ENCODE data around the gene B3GLCT. TPM values are rescaled to one million over a fixed set of nuclear protein-coding genes. Genes with fewer than 3 reads are reported as not detected.

The B3GLCT gene
- total RNA-seq, 1 experiment from 2014 or later, result 1.7 TPM

DNA sequence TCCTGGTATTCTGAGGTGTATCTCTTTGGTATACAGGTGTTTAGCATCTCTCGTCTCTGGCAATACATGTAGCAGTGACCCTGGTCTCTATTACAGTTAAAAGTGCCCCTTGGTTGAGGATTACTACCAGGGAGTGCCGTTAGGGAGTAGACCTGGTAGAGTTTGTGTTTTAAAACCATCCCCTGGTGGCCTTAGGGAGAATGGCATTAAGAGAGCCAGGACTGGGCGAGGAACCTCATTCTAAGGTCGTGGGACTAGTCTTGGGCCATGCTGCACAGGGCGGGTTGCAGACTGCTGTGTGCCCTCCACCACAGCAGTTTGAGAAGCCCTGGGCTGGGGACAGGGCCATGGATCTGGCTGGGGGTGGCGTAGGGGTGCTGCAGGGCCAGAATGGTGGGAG lies 35.0 kb downstream of the B3GLCT start:
- intact Hi-C loops (cut with micrococcal nuclease), result loop anchor here (5.0 kb wide), 1 partner anchor 173 kb away; no protein-coding TSS in a partner anchor
- H3K27ac Mint-ChIP-seq (ENCODE audit: low read depth, unreplicated experiment), result no peak overlapping the region
- BruUV-seq (replicated peaks), result no TSS peak

DNA sequence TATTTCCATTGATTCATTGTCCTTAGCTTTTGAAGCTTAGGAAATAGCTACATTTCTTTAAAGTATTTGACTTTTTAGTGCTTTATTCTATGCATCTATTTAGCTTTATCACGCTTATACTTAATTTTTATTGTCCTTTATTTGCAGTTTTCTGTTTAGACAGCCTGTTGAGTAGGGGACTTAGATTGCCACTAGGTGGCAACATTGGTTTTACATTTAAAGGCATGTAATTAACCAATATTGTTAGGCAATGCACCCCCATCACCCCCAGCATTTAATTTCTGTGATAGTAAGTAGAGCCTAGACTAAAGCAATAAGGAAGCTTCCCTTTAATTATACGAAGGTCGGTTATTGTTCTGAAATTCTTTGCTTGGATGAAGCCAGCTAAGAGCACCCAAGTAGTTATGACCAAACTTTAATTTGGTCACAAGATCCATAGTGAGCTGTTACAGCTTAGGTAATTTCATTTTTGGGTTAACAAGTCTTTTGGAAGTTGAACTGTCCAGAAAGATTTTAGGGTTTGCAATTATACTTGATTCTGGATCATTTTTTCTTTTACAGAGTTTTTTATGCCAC lies 36.5 kb downstream of the B3GLCT start:
- H3K9me3 Mint-ChIP-seq (ENCODE audit: unreplicated experiment), result no peaks in the 10 kb centered on the region
- intact Hi-C loops (cut with micrococcal nuclease), result loop anchor here (1.0 to 5.0 kb wide), 4 partner anchors 171 to 561 kb away; no protein-coding TSS in a partner anchor
- CTCF ChIA-PET, result interaction anchor here (0.5 to 16.7 kb wide), 61 partner anchors 8 to 899 kb away, joined by 3 to 378 read pairs (median 4); no protein-coding TSS in a partner anchor
- H3K36me3 Mint-ChIP-seq (ENCODE audit: insufficient read depth, unreplicated experiment), result no peaks in the 10 kb centered on the region
- BruUV-seq (replicated peaks), result no TSS peak
- peak; percentile 53 for DNase-seq (ENCODE audit: unreplicated experiment)
- no peak overlapping the region for H3K27ac Mint-ChIP-seq (ENCODE audit: low read depth, unreplicated experiment)
- H3K4me3 Mint-ChIP-seq (ENCODE audit: unreplicated experiment), result no peak overlapping the region
- TF ChIP-seq, protein P1, sequence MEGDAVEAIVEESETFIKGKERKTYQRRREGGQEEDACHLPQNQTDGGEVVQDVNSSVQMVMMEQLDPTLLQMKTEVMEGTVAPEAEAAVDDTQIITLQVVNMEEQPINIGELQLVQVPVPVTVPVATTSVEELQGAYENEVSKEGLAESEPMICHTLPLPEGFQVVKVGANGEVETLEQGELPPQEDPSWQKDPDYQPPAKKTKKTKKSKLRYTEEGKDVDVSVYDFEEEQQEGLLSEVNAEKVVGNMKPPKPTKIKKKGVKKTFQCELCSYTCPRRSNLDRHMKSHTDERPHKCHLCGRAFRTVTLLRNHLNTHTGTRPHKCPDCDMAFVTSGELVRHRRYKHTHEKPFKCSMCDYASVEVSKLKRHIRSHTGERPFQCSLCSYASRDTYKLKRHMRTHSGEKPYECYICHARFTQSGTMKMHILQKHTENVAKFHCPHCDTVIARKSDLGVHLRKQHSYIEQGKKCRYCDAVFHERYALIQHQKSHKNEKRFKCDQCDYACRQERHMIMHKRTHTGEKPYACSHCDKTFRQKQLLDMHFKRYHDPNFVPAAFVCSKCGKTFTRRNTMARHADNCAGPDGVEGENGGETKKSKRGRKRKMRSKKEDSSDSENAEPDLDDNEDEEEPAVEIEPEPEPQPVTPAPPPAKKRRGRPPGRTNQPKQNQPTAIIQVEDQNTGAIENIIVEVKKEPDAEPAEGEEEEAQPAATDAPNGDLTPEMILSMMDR (IDR thresholded peaks at IDR 0.05; ENCODE audit: unreplicated experiment), result peak; percentile 42
- H3K4me1 Mint-ChIP-seq (ENCODE audit: insufficient read depth, unreplicated experiment), result no peaks in the 10 kb centered on the region
- POLR2A ChIA-PET, result interaction anchor here (0.8 to 1.9 kb wide), 3 partner anchors 10 to 190 kb away, joined by 3 to 9 read pairs (median 4); no protein-coding TSS in a partner anchor
- no peaks in the 10 kb centered on the region for H3K27me3 Mint-ChIP-seq (ENCODE audit: insufficient read depth, unreplicated experiment)

More for the DNA sequence above, 35.0 kb downstream of the B3GLCT start:
- Mint-ChIP-seq H3K9me3 (ENCODE audit: unreplicated experiment) (no peaks in the 10 kb centered on the region), H3K36me3 (ENCODE audit: insufficient read depth, unreplicated experiment) (no peaks in the 10 kb centered on the region), H3K27me3 (ENCODE audit: insufficient read depth, unreplicated experiment) (no peaks in the 10 kb centered on the region), H3K4me3 (ENCODE audit: unreplicated experiment) (no peak overlapping the region), H3K4me1 (ENCODE audit: insufficient read depth, unreplicated experiment) (no peaks in the 10 kb centered on the region)
- TF ChIP-seq, protein P1 (IDR thresholded peaks at IDR 0.05; ENCODE audit: unreplicated experiment), result peak; percentile 24
- POLR2A ChIA-PET, result no interaction called here
- CTCF ChIA-PET, result interaction anchor here (0.6 to 16.7 kb wide), 11 partner anchors 13 to 308 kb away, joined by 3 to 378 read pairs (median 8); no protein-coding TSS in a partner anchor
- no peak for DNase-seq (ENCODE audit: unreplicated experiment)

- no peaks in the 10 kb centered on the region for H3K27me3 Mint-ChIP-seq (ENCODE audit: insufficient read depth, unreplicated experiment)
- POLR2A ChIA-PET, result no interaction called here
- no peaks in the 10 kb centered on the region for H3K9me3 Mint-ChIP-seq (ENCODE audit: unreplicated experiment)
- TF ChIP-seq, protein P1 (IDR thresholded peaks at IDR 0.05; ENCODE audit: unreplicated experiment), result no peak
- CTCF ChIA-PET, result interaction anchor here (8.7 to 16.7 kb wide), 2 partner anchors 171 to 184 kb away, joined by 148 to 378 read pairs; no protein-coding TSS in a partner anchor
- H3K4me1 Mint-ChIP-seq (ENCODE audit: insufficient read depth, unreplicated experiment), result no peaks in the 10 kb centered on the region
- DNase-seq (ENCODE audit: unreplicated experiment), result no peak
- BruUV-seq (replicated peaks), result no TSS peak
- H3K4me3 Mint-ChIP-seq (ENCODE audit: unreplicated experiment), result no peak overlapping the region
- intact Hi-C loops (cut with micrococcal nuclease), result no loop called here
- no peak overlapping the region for H3K27ac Mint-ChIP-seq (ENCODE audit: low read depth, unreplicated experiment)
- H3K36me3 Mint-ChIP-seq (ENCODE audit: insufficient read depth, unreplicated experiment), result no peaks in the 10 kb centered on the region
These were observed 41.1 kb downstream of the B3GLCT start for GRCh38 chr13:31240921-31241320.

GRCh38 chr13:31242367-31242766 lies 42.6 kb downstream of the B3GLCT start:
- no peak for DNase-seq (ENCODE audit: unreplicated experiment)
- H3K4me3 Mint-ChIP-seq (ENCODE audit: unreplicated experiment), result no peak overlapping the region
- CTCF ChIA-PET, result interaction anchor here (0.6 to 16.7 kb wide), 5 partner anchors 28 to 296 kb away, joined by 3 to 378 read pairs (median 4); no protein-coding TSS in a partner anchor

More at GRCh38 chr13:31242367-31242766, 42.6 kb downstream of the B3GLCT start:
- Mint-ChIP-seq H3K27me3 (ENCODE audit: insufficient read depth, unreplicated experiment) (no peaks in the 10 kb centered on the region), H3K36me3 (ENCODE audit: insufficient read depth, unreplicated experiment) (no peaks in the 10 kb centered on the region), H3K9me3 (ENCODE audit: unreplicated experiment) (no peaks in the 10 kb centered on the region), H3K27ac (ENCODE audit: low read depth, unreplicated experiment) (no peak overlapping the region), H3K4me1 (ENCODE audit: insufficient read depth, unreplicated experiment) (no peaks in the 10 kb centered on the region)
- no TSS peak for BruUV-seq (replicated peaks)
- TF ChIP-seq, protein P1 (IDR thresholded peaks at IDR 0.05; ENCODE audit: unreplicated experiment), result no peak
- POLR2A ChIA-PET, result interaction anchor here (0.7 kb wide), 1 partner anchor 193 kb away, joined by 3 read pairs; no protein-coding TSS in a partner anchor
- intact Hi-C loops (cut with micrococcal nuclease), result no loop called here

Data from MCF 10A (cell line).